Tibial artery (tissue), 4 donors: ENCODE data around the gene MAPKAP1.

ENCODE experiments used
- DNase-seq, 2 donors: peaks; one replicate each; pipeline ENCODE4 v3.0.0-alpha.2; 2019
- H3K27ac ChIP-seq, 2 donors: fragments of 200-600 bp; sonication (generic) in 1 of 2; 1 replicate in 1 of 2; 2 replicates in 1 of 2; pipeline ENCODE4 v1.5.1; 2018 to 2019; ENCODE audit warnings: mild to moderate bottlenecking in 1 of 2
- H3K27me3 ChIP-seq, 2 donors: fragments of 200-600 bp; sonication (generic) in 1 of 2; one replicate each; pipeline versions ENCODE4 v1.5.1 to v1.6.0; 2016 to 2019
- H3K36me3 ChIP-seq, 3 donors: fragments of 200-600 bp; sonication (generic) in 2 of 3; one replicate each; pipeline ENCODE4 v1.5.1; 2016 to 2019; ENCODE audit warnings: mild to moderate bottlenecking in 2 of 3
- H3K4me1 ChIP-seq, 4 donors: fragments of 200-600 bp; sonication (generic) in 2 of 4; 1 replicate in 3 of 4; 2 replicates in 1 of 4; pipeline ENCODE4 v1.5.1; 2016 to 2019
- H3K4me3 ChIP-seq, 2 donors: fragments of 200-600 bp; sonication (generic) in 1 of 2; 1 replicate in 1 of 2; 2 replicates in 1 of 2; pipeline ENCODE4 v1.5.1; 2018 to 2019; ENCODE audit warnings: mild to moderate bottlenecking in 2 of 2
- H3K9me3 ChIP-seq, 3 donors: fragments of 200-600 bp; sonication (generic) in 1 of 3; one replicate each; pipeline ENCODE4 v1.5.1; 2016 to 2019
- intact Hi-C: fragments of 100-400 bp; cut with DNase I; formaldehyde crosslinking; loops from one replicate; pipeline ENCODE4 v1.15.0; 2023; ENCODE audit warnings: low total_unique reads
- TF ChIP-seq, protein P1 (sequence below), 2 experiments: fragments of 200-600 bp in 1 of 2; fragments of 450-650 bp in 1 of 2; IDR thresholded peaks; one replicate each; pipeline ENCODE4 v1.5.1; 2017 to 2019; ENCODE audit warnings: antibody characterized with exemption in 2 of 2, mild to moderate bottlenecking in 1 of 2, moderate library complexity in 1 of 2

Gene MAPKAP1

DNA sequence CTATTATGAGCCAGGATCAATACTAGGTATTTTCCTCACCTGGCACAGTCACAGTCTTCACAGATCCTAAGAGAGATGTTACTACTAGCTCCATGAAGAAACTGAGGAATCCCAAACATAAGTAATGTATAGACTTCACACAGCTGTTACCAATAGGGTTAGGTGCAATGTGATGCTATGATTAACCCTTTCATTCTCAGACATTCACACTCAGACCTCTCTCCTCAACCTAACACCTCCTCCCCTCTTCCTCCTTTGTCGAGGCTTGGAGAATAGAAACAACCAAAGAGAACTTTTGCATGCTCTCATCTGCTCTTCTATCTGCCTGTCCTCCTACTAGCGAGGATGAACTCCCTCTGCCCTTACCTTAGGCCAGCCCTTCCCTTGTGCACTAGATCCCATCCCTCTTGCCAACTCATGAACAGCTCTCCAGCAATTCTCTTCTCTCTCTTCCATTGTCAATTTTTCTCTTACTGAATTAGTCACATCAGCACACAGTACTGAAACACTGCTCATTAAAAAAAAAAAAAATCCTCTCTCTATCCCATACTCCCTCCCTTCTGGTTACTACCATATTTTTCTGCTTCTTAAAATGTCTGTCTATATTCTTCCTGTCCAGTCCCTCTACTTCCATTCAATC lies 47.7 kb downstream of the MAPKAP1 start:
- no peak for DNase-seq
- Histone ChIP-seq H3K9me3 (no peaks in the 10 kb centered on the region), H3K27ac (no peak overlapping the region), H3K36me3 (no peaks in the 10 kb centered on the region), H3K27me3 (no peaks in the 10 kb centered on the region), H3K4me1 (peaks cover 0 to 12% (median 3%) of the 10 kb centered on the region in 4 donors), H3K4me3 (no peak overlapping the region)
- intact Hi-C loops, result no loop called here
- TF ChIP-seq, protein P1, sequence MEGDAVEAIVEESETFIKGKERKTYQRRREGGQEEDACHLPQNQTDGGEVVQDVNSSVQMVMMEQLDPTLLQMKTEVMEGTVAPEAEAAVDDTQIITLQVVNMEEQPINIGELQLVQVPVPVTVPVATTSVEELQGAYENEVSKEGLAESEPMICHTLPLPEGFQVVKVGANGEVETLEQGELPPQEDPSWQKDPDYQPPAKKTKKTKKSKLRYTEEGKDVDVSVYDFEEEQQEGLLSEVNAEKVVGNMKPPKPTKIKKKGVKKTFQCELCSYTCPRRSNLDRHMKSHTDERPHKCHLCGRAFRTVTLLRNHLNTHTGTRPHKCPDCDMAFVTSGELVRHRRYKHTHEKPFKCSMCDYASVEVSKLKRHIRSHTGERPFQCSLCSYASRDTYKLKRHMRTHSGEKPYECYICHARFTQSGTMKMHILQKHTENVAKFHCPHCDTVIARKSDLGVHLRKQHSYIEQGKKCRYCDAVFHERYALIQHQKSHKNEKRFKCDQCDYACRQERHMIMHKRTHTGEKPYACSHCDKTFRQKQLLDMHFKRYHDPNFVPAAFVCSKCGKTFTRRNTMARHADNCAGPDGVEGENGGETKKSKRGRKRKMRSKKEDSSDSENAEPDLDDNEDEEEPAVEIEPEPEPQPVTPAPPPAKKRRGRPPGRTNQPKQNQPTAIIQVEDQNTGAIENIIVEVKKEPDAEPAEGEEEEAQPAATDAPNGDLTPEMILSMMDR (IDR thresholded peaks at IDR 0.05), result no peak

DNA sequence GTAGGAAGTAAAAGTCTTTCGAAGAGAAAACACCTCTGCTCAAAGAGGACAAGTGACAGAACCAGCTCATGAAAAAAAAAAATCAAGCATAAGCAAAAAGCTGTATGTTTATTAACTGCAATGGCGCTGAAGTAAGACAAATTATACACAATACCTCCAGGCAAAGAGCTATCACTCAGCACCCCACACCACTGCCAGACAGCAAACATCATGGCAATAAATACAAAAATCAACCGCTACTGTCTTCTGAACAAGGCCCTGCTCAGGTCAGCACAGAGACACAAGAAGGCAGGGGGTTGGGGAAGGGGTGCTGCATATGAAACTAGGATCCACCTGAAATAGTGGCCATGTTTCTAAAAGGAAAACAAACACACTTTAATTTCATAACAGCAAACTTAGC lies 50.4 kb downstream of the MAPKAP1 start:
- Histone ChIP-seq H3K4me3 (no peak overlapping the region), H3K27ac (no peak overlapping the region), H3K9me3 (no peaks in the 10 kb centered on the region), H3K36me3 (no peaks in the 10 kb centered on the region), H3K4me1 (peaks cover 0 to 12% (median 3%) of the 10 kb centered on the region in 4 donors), H3K27me3 (no peaks in the 10 kb centered on the region)
- TF ChIP-seq, protein P1 (IDR thresholded peaks at IDR 0.05), result no peak
- no peak for DNase-seq
- intact Hi-C loops, result no loop called here

- TF ChIP-seq, protein P1 (IDR thresholded peaks at IDR 0.05), result no peak
- intact Hi-C loops, result no loop called here
These were observed 51.2 kb downstream of the MAPKAP1 start for GRCh38 chr9:125655691-125656410.

GRCh38 chr9:125655066-125655633 lies 51.9 kb downstream of the MAPKAP1 start:
- intact Hi-C loops, result no loop called here
- Histone ChIP-seq H3K4me1 (peaks cover 0 to 12% (median 3%) of the 10 kb centered on the region in 4 donors), H3K27ac (no peak overlapping the region), H3K27me3 (no peaks in the 10 kb centered on the region), H3K4me3 (no peak overlapping the region), H3K9me3 (no peaks in the 10 kb centered on the region), H3K36me3 (no peaks in the 10 kb centered on the region)
- TF ChIP-seq, protein P1 (IDR thresholded peaks at IDR 0.05), result no peak
- DNase-seq, result no peak

More at GRCh38 chr9:125655691-125656410, 51.2 kb downstream of the MAPKAP1 start:
- no peak for DNase-seq
- no peak overlapping the region for H3K4me3 ChIP-seq
- H3K27me3 ChIP-seq, result no peaks in the 10 kb centered on the region
- peaks cover 0 to 12% (median 3%) of the 10 kb centered on the region in 4 donors for H3K4me1 ChIP-seq
- no peak overlapping the region for H3K27ac ChIP-seq
- H3K9me3 ChIP-seq, result no peaks in the 10 kb centered on the region
- no peaks in the 10 kb centered on the region for H3K36me3 ChIP-seq

DNA sequence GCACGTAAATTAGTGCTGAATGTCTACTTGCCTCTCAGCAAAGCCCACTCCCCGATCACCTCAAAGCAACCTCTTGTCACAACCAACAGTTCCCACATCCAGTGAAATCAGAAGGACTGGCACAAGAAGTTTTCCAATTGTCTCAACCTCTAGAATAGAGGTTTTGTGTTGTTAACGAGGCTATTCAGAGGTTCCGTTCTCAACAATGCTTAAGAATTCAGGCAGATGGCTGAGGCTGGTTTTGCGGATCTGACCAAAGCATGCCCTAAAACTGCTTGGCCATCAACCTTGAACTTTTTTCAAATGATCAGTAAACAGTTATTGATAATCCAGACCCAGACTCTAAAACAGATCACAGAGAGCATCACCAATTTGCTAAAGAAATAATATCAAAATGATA lies 52.9 kb downstream of the MAPKAP1 start:
- no peak for DNase-seq
- H3K27ac ChIP-seq, result no peak overlapping the region
- H3K4me1 ChIP-seq, result peaks cover 0 to 12% (median 4%) of the 10 kb centered on the region in 4 donors
- no peaks in the 10 kb centered on the region for H3K9me3 ChIP-seq
- intact Hi-C loops, result no loop called here
- TF ChIP-seq, protein P1 (IDR thresholded peaks at IDR 0.05), result no peak
- H3K36me3 ChIP-seq, result no peaks in the 10 kb centered on the region
- H3K27me3 ChIP-seq, result no peaks in the 10 kb centered on the region
- H3K4me3 ChIP-seq, result no peak overlapping the region
